Body of pancreas (tissue), 4 donors: ENCODE measurements around the gene COL23A1.

Experiments
- POLR2A ChIP-seq, 3 donors: fragments of 450-650 bp; IDR thresholded peaks; one replicate each; pipeline ENCODE4 v1.6.1; 2016; ENCODE audit warnings: antibody characterized with exemption in 3 of 3, mild to moderate bottlenecking in 2 of 3
- TF ChIP-seq, protein P1 (sequence below), 7 experiments: fragments of 450-650 bp in 4 of 7; fragments of 200-600 bp in 3 of 7; sonication (generic) in 3 of 7; IDR thresholded peaks; one replicate each; pipeline ENCODE4 v1.5.1; 2016 to 2019; ENCODE audit warnings: antibody characterized with exemption in 7 of 7

DNA sequence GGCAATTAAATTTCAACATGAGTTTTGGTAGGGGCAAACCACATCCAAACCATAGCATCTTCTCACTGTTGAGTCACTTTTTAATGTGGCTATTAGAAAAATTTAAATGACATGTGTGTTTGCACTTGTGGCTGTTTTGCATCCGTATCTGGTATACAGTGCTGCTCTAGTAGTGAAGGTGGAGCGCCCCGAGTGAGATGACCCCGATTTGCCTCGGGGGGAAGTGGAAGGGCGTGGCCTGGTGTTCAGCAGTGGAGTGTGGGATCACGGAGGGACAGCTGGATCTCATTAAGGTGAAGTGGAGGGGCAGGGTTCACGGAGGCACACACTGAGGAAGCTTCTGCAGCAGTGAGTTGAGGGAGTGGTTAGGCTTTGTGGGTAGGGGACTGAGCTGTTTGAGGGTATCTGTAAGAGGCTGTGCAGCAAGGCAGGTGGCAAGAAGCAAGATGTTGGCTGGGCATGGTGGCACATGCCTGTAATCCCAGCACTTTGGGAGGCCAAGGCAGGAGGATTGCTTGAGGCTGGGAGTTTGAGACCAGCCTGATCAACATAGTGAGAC is 396.9 kb downstream of the COL23A1 start:
- TF ChIP-seq POLR2A (IDR thresholded peaks at IDR 0.05), result no peak
- TF ChIP-seq, protein P1, sequence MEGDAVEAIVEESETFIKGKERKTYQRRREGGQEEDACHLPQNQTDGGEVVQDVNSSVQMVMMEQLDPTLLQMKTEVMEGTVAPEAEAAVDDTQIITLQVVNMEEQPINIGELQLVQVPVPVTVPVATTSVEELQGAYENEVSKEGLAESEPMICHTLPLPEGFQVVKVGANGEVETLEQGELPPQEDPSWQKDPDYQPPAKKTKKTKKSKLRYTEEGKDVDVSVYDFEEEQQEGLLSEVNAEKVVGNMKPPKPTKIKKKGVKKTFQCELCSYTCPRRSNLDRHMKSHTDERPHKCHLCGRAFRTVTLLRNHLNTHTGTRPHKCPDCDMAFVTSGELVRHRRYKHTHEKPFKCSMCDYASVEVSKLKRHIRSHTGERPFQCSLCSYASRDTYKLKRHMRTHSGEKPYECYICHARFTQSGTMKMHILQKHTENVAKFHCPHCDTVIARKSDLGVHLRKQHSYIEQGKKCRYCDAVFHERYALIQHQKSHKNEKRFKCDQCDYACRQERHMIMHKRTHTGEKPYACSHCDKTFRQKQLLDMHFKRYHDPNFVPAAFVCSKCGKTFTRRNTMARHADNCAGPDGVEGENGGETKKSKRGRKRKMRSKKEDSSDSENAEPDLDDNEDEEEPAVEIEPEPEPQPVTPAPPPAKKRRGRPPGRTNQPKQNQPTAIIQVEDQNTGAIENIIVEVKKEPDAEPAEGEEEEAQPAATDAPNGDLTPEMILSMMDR (IDR thresholded peaks at IDR 0.05), result no peak
